Fibroblast of villous mesenchyme (primary cell): ENCODE measurements around the gene CCDC30. TPM values are rescaled to one million over a fixed set of nuclear protein-coding genes. Genes with fewer than 3 reads are reported as not detected.
"Not testable (repeated sequence)": the region's sequence is repeated elsewhere in the genome, so short reads cannot be mapped to it uniquely, and the experiment has no call there.

Experiments used
- DNase-seq: peaks from one replicate; pipeline ENCODE4 v3.0.0-alpha.2; 2010; ENCODE audit warnings: low read depth
- H3K4me3 ChIP-seq: 2 replicates; pipeline ENCODE4 v1.5.1; 2011; ENCODE audit warnings: low read depth, mild to moderate bottlenecking, low read length
- CTCF ChIP-seq: IDR thresholded peaks from 2 replicates; pipeline ENCODE4 v1.5.1; 2012; ENCODE audit warnings: low read depth, mild to moderate bottlenecking, low read length; ENCODE audit not compliant: insufficient read depth
- total RNA-seq: library from RNA; depleted of rRNA; stranded (reverse); fragments of >200 nt; gene quantifications from 2 replicates; pipeline ENCODE4 v1.2.3, GENCODE V29; 2012

Gene CCDC30
- total RNA-seq, 1 donor: 0.86 TPM

- no peak for TF ChIP-seq CTCF
- H3K4me3 ChIP-seq: no peak overlapping the region
- DNase-seq: no peak
Measured at GRCh38 chr1:42592811-42593210, 129.7 kb downstream of the CCDC30 start.

- TF ChIP-seq CTCF: no peak
- H3K4me3 ChIP-seq: no peak overlapping the region
- no peak for DNase-seq
Measured at GRCh38 chr1:42593486-42594100, 130.5 kb downstream of the CCDC30 start.

GRCh38 chr1:42601472-42601871 is 138.4 kb downstream of the CCDC30 start:
- no peak overlapping the region for H3K4me3 ChIP-seq
- no peak for TF ChIP-seq CTCF
- DNase-seq: no peak

- H3K4me3 ChIP-seq: no peak overlapping the region
- no peak for DNase-seq
- no peak for TF ChIP-seq CTCF
Measured at GRCh38 chr1:42613803-42614131, 150.7 kb downstream of the CCDC30 start.

- no peak overlapping the region for H3K4me3 ChIP-seq
- DNase-seq: no peak
- TF ChIP-seq CTCF: no peak
Measured at GRCh38 chr1:42618866-42619265, 155.8 kb downstream of the CCDC30 start.

- no peak overlapping the region for H3K4me3 ChIP-seq
- no peak for DNase-seq
- no peak for TF ChIP-seq CTCF
Measured at GRCh38 chr1:42620307-42620706, 157.2 kb downstream of the CCDC30 start.

- not testable (repeated sequence) for DNase-seq, H3K4me3 ChIP-seq
Measured at GRCh38 chr1:42621180-42621579, 158.1 kb downstream of the CCDC30 start.

- H3K4me3 ChIP-seq, DNase-seq: not testable (repeated sequence)
Measured at GRCh38 chr1:42627205-42627604, 164.1 kb downstream of the CCDC30 start.
